KMS-11 (cell line): ENCODE results near the gene MYH1.
"Not testable (repeated sequence)": the region's sequence is repeated elsewhere in the genome, so short reads cannot be mapped to it uniquely, and the experiment has no call there.

Experiments used
- H2AFZ ChIP-seq: fragments of 200-600 bp; sonication (generic); 2 replicates; pipeline ENCODE4 v1.6.1; 2016; ENCODE audit warnings: antibody characterized with exemption, mixed run types, low read depth
- H3K27ac ChIP-seq: fragments of 200-600 bp; sonication (generic); 2 replicates; pipeline ENCODE4 v1.6.1; 2016; ENCODE audit warnings: mild to moderate bottlenecking, mixed run types
- H3K27me3 ChIP-seq: fragments of 200-600 bp; sonication (generic); 2 replicates; pipeline ENCODE4 v1.6.1; 2017; ENCODE audit warnings: mild to moderate bottlenecking, low read depth, mixed run types, moderate library complexity; ENCODE audit not compliant: insufficient read depth
- H3K36me3 ChIP-seq: fragments of 200-600 bp; sonication (generic); 2 replicates; pipeline ENCODE4 v1.6.1; 2017; ENCODE audit warnings: mild to moderate bottlenecking, mixed run types; ENCODE audit not compliant: insufficient read depth
- H3K4me1 ChIP-seq: fragments of 200-600 bp; sonication (generic); 2 replicates; pipeline ENCODE4 v1.6.1; 2016; ENCODE audit warnings: mild to moderate bottlenecking, low read depth, mixed run types; ENCODE audit not compliant: poor library complexity, severe bottlenecking
- H3K4me2 ChIP-seq: fragments of 200-600 bp; sonication (generic); 2 replicates; pipeline ENCODE4 v1.7.0; 2016; ENCODE audit warnings: mild to moderate bottlenecking, mixed run types
- H3K4me3 ChIP-seq: fragments of 200-600 bp; sonication (generic); IDR thresholded peaks from 2 replicates; pipeline ENCODE4 v1.6.1; 2017; ENCODE audit warnings: low read depth, low read length, mixed read lengths; ENCODE audit not compliant: insufficient read depth
- H3K79me2 ChIP-seq: fragments of 200-600 bp; sonication (generic); 2 replicates; pipeline ENCODE4 v1.6.1; 2016; ENCODE audit warnings: low read depth, mixed run types; ENCODE audit not compliant: insufficient read depth
- H3K9ac ChIP-seq: fragments of 200-600 bp; sonication (generic); 2 replicates; pipeline ENCODE4 v1.6.1; 2016; ENCODE audit warnings: mild to moderate bottlenecking, mixed run types
- H4K20me1 ChIP-seq: fragments of 200-600 bp; sonication (generic); 2 replicates; pipeline ENCODE4 v1.6.1; 2016; ENCODE audit warnings: mild to moderate bottlenecking, mixed run types; ENCODE audit not compliant: insufficient read depth
- CTCF ChIP-seq: fragments of 200-600 bp; sonication (generic); conservative IDR thresholded peaks from 2 replicates; pipeline ENCODE4 v1.6.1; 2017; ENCODE audit warnings: low read depth, mild to moderate bottlenecking, antibody characterized with exemption, low read length, moderate library complexity, mixed read lengths

MYH1 gene

GRCh38 chr17:10556301-10557005 lies 38.1 kb upstream of the MYH1 start:
- no peaks in the 10 kb centered on the region for H3K27me3 ChIP-seq
- H3K9ac ChIP-seq: no peak overlapping the region
- H3K4me2 ChIP-seq: no peak overlapping the region
- H4K20me1 ChIP-seq: no peaks in the 10 kb centered on the region
- no peak overlapping the region for H2AFZ ChIP-seq
- H3K4me1 ChIP-seq: no peaks in the 10 kb centered on the region
- H3K79me2 ChIP-seq: no peaks in the 10 kb centered on the region
- no peak overlapping the region for H3K27ac ChIP-seq
- no peak overlapping the region for H3K4me3 ChIP-seq
- no peaks in the 10 kb centered on the region for H3K36me3 ChIP-seq
- no peak for TF ChIP-seq CTCF

GRCh38 chr17:10550014-10550413 lies 31.7 kb upstream of the MYH1 start:
- H3K27me3 ChIP-seq: no peaks in the 10 kb centered on the region
- no peaks in the 10 kb centered on the region for H3K4me1 ChIP-seq
- no peak for TF ChIP-seq CTCF
- no peak overlapping the region for H3K27ac ChIP-seq
- no peaks in the 10 kb centered on the region for H3K36me3 ChIP-seq
- no peaks in the 10 kb centered on the region for H4K20me1 ChIP-seq
- no peak overlapping the region for H3K4me3 ChIP-seq
- no peak overlapping the region for H2AFZ ChIP-seq
- H3K9ac ChIP-seq: no peak overlapping the region
- H3K79me2 ChIP-seq: no peaks in the 10 kb centered on the region
- no peak overlapping the region for H3K4me2 ChIP-seq

GRCh38 chr17:10549096-10549842 lies 30.9 kb upstream of the MYH1 start, which contains the start of gene MYH2:
Gene MYH2 (minus strand): TSS chr17:10549658. CDS start chr17:10547920, 1,738 bp downstream.
- H2AFZ ChIP-seq: no peak within 1 kb of the TSS
- no peak within 1 kb of the TSS for H3K4me2 ChIP-seq
- H3K4me3 ChIP-seq: no peak within 1 kb of the TSS
- no peak within 1 kb of the TSS for H3K9ac ChIP-seq
- H3K79me2 ChIP-seq: no peaks in the 10 kb centered on the region
- H3K4me1 ChIP-seq: no peaks in the 10 kb centered on the region
- H4K20me1 ChIP-seq: no peaks in the 10 kb centered on the region
- TF ChIP-seq CTCF: no peak
- no peak within 1 kb of the TSS for H3K27ac ChIP-seq
- no peaks in the 10 kb centered on the region for H3K27me3 ChIP-seq
- H3K36me3 ChIP-seq: no peaks in the 10 kb centered on the region

GRCh38 chr17:10547351-10547750 lies 29.0 kb upstream of the MYH1 start:
- Histone ChIP-seq H3K4me1 (no peaks in the 10 kb centered on the region), H2AFZ (no peak overlapping the region), H3K4me2 (no peak overlapping the region), H3K4me3 (no peak overlapping the region), H4K20me1 (no peaks in the 10 kb centered on the region), H3K27ac (no peak overlapping the region), H3K27me3 (no peaks in the 10 kb centered on the region), H3K36me3 (no peaks in the 10 kb centered on the region), H3K9ac (no peak overlapping the region), H3K79me2 (no peaks in the 10 kb centered on the region)
- TF ChIP-seq CTCF: no peak

GRCh38 chr17:10543486-10543885 lies 25.1 kb upstream of the MYH1 start:
- H3K4me3 ChIP-seq, H4K20me1 ChIP-seq, H3K36me3 ChIP-seq, H3K4me1 ChIP-seq, H2AFZ ChIP-seq, H3K4me2 ChIP-seq, H3K9ac ChIP-seq, H3K79me2 ChIP-seq, H3K27me3 ChIP-seq, H3K27ac ChIP-seq: not testable (repeated sequence)

- H3K27me3 ChIP-seq, H3K36me3 ChIP-seq, H4K20me1 ChIP-seq, H3K27ac ChIP-seq, H3K4me1 ChIP-seq, H3K9ac ChIP-seq, H3K4me2 ChIP-seq, H2AFZ ChIP-seq, H3K4me3 ChIP-seq, H3K79me2 ChIP-seq: not testable (repeated sequence)
These were observed 22.8 kb upstream of the MYH1 start for GRCh38 chr17:10541179-10541578.
